ENCODE measurements around the gene MS4A18.

The MS4A18 gene

DNA sequence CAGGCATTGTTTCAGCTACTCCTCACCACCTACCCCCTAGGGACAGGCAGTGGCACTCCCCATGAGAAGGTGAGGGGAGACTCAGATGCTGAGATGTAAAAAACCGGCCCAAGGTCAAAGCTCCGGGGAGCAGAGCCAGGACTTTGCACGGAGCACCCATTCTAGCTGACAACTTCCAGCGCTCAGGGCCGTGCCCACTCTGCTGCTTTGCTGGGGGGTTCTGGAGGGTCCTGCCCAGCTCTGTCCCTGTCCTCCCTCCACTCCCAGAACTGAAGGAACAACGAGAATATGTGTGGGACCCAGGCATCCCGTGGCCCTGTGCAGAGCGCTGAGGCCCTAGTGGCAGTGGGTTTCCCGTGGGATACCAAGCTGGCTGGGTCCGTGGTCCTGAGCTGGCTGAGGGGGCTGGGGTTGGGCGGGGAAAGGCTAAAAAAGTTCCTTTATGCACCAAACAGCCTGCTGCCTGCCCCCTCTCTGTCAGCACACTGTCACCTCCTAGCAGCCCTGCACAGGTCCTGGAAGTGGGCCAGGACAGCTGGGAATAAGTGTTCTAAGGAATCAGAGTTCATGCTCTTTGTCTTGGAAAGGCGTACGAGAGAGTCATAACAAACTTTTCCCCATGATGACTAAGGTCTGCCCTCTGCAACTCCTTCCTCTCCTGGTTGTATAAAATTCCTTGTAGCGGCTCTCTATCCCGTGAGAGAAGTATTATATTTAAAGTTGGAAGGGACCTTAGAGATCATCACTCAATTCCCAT lies 62.5 kb downstream of the MS4A18 start:
- no peak for DNase-seq (ENCODE audit: low read depth in 2 of 2)

DNA sequence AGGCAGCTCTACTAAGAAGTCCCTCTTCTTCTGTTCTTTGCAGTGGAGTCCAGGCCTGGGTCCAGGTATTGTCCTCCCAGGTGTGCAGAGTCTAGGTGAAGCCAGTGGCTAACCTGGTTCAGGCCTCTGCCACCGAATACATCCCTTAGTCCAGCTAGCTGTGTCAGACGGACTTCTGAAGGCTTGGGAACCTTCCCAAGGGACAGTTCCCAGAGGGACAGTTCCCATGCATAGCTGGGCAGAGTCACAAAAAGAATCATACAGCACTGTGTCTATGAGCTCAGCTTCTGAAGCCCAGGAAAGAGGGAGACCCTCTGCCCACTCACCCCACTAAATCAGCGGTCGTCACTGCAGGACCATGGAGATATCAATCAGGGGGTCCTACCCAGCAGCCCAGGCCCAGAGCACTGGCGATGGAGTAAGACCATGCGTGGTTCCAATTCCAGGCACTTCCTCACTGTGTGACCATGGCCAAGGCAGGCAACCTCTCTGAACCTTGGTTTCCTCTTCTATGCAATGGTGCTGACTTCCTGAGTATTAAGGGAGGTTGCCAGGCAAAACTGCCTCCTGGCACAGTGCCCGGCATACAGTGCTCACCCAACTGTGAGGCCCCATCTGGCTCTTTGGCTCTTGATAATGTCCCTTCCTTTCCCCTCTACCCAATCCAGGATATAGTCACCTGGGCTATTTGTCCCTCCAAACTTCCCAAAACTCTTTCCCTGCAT lies 64.0 kb downstream of the MS4A18 start:
- DNase-seq (ENCODE audit: low read depth in 2 of 2), result no peak

DNA sequence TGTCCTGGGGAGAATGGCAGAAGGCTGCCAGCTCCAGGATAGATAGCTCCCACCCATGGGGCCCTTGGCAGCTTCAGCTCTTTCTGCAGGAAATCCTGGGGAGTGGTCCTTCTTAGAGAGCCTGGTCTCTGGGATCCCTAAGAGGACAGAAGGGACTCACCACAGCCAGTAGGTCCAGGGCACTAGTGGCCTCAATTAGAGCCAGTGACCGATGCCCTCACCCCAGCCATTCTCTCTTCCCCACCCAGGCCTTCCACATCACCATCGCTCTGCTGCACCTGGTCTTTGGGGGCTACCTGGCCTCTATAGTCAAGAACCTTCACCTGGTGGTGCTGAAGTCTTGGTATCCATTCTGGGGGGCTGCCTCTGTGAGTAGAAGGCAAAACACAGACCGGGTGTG lies 66.2 kb downstream of the MS4A18 start:
- no peak for DNase-seq (ENCODE audit: low read depth in 2 of 2)

DNA sequence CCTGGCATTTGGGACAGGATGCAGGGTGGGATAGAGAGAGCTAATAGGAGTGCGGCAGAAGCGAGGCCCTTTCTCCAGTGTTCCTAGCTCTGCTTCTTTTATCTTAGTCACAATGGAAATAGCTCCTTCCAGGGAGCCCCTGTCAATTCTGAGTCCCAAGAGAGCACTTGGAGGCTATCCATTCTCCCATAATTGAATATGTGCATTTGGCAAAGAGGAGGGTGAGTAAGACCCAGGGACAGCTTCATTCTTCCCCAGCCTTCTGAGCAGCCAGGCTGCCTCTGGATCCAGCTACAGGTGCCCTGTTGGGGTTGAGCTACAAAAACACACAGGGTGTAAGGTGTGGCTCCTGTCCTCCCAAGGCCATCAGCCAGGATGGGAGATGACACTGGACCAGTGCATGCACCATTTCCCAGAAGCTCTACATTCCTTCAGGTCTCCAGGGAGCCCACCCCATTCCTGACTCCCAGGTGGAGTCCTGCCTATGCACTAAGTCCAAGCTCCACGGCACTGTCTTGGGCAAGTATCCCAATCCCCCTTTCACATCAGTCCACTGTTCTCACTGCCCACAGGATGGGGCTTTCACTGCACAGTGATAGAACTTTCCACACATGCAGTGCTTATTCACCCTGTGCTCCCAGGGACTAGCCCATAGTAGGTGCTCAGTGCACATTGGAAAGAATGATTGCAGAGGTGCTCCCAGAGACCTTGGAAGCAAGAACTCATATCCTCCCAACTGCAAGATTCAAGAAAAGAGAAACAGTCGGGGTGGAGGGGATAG lies 66.8 kb downstream of the MS4A18 start:
- DNase-seq (ENCODE audit: low read depth in 2 of 2), result no peak

DNA sequence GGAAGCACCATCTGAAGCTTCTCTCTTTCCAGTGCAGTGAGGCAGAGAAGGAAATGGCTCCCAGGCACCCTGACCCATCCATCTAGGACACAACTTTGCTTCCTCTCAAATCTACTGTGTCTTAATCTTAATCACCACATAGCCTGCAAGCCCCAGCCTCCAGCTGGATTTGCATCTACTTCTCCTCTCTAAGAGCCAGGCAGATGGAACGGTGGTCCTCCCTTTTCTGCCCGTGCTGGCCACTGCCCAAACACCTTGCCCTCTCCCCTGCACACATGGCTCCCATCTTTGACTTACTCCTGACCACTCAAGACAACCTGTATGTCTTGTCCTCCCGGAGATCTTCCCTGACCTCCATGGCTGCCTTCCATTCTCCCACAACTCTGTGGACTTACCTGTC lies 68.0 kb downstream of the MS4A18 start:
- no peak for DNase-seq (ENCODE audit: low read depth in 2 of 2)
